Hematopoietic multipotent progenitor cell treated with erythropoietin and hydrocortisone succinate and interleukin-3 and kit ligand, for 17 days (in vitro differentiated cells): ENCODE results near the gene CACNG4.

Experiments
- DNase-seq: peaks from one replicate; pipeline ENCODE4 v3.0.0-alpha.2; 2015; ENCODE audit warnings: low spot score

The CACNG4 gene

GRCh38 chr17:67043283-67043682, 78.8 kb downstream of the CACNG4 start:
- DNase-seq: no peak

DNA sequence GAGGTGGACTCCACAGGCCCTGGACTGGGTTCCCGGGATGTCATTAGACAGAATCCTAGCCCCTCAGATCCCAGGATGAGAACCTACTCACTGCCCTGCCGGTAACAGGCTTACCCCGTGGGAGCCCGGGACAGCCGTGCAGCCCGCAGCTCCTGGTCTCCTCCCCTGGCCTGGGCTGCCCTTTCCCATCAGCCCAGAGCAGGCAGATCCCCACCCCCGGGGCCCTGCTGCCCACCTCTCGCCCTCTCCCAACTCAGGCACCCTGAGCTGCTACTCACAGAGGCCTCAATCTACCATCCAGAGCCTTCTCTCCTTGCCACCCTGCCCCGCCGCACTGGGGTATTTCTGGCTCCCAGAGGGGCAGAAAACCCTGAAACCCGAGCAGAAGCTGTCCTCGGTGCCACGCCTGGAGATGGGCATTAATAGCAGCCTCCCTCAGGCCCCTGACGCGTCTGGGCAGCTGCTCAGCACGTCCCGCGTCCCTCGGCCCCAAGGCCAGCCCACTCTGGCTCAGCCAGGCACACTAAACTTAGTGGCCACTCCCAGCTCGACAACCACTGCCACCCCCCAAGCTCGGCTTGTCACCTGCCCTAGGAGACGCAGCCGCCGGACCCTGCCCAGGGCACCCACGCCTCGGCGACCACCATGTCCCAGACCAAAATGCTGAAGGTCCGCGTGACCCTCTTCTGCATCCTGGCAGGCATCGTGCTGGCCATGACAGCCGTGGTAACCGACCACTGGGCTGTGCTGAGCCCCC, 79.7 kb downstream of the CACNG4 start, which contains the start of gene CACNG1:
Gene CACNG1, plus strand, starts transcription at position 539 of the 757 bp plus-strand sequence. Its CDS starts 107 bp downstream, at position 646.
- DNase-seq: no peak

DNA sequence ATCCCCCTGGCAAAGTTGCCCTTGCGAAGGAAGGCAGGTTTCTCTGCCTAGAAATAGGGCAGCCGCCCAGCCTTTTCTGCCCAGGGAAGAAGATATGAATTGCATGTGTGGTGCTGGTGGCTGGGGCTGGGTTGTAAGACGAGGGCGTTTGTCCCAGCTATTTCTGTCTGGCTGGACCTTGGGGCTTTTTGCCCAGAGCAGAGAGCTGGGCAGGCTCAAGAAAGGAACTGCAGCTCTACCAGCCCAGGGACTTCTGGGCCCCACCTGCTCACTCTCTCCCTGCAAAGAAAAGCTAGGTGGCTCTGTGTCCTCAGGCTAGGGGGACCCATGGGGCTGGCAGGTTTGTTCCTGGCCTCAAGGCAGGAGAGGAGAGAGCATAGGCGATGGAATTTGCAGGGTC, 80.4 kb downstream of the CACNG4 start:
- no peak for DNase-seq

DNA sequence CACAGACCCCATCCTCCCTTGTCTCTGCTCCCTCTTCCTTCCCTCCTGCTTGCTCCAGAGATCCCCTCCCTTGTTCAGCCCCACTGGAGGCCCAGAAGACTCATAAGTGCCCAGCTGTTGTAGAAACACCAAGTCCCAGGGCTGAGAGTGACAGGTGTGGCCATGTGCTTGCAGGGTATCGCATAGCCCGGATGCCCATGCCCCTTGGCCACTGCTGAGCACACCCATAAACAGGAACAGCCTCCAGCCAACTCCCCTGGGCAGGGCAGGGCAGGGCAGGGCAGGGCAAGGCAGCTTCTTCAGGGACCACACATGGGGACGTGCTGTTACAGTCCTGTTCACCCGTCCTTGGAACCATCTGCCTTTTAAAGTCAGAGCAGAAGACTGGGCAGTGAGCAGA, 81.9 kb downstream of the CACNG4 start:
- no peak for DNase-seq

DNA sequence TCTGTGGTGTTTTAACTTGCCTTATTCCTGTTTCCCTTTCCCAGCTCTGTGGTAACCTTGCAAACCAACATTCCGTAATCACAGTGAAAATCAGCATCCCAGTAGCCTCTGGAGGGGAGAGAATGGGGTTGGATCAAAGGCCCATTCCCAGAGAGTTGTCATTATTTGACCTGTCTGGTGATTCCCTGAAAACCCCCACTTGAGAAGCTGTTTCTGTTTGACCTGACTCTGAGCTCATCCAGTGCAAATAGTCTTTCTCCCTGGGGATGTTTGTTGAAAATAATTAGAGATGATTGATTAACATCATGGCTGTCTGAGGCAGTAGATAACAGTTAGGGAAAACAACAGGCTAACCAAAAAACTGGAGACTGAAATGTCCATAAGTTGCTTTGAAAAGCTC, 82.9 kb downstream of the CACNG4 start:
- DNase-seq: no peak

DNA sequence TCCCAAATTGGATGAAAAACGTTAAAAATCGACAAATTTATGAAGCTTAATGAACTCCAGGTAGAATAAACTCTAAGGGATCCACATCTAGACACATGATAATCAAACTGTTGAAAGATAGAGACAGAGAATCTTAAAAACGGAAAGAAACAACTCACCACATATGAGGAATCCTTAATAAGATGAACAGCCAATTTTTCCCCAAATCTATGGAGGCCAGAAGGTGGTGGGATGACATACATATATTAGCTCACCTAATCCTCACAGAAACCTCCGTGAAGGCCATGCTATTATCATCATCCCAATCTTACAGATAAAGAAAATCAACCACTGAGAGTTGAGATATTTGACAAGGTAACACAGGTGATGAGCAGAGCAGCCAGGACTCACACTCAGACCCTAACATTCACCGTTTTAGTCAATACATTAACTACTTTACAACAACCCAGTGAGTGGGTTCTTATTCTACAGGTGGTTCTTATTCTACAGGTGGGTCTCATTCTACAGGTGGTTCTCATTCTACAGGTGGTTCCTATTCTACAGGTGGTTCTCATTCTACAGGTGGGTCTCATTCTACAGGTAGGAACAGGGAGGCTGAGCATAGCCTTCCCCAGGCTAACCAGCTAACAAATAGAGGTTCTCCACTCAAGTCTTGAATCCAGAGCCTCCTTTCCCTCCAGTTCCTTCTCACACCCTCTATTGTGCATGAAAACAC, 84.7 kb downstream of the CACNG4 start:
- no peak for DNase-seq

DNA sequence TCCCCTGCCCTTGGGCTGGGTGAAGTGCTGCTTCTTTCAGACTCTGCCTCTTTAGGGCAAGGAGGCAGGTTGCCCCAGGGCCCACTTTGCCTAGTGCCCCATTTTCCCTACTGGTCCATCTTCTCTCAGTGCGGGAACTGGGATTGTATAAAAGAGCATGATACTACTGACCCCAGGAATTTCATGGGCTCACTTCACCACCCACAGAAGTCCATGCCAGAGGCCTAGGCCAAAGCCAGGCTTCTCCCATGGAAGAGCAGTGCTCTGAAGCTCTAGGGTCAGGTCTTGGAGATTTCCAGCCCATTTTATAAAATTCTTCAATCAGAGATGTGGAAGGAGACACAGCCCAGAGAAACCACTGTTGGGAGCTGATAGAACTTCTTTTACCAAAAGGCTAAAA, 85.6 kb downstream of the CACNG4 start:
- no peak for DNase-seq

DNA sequence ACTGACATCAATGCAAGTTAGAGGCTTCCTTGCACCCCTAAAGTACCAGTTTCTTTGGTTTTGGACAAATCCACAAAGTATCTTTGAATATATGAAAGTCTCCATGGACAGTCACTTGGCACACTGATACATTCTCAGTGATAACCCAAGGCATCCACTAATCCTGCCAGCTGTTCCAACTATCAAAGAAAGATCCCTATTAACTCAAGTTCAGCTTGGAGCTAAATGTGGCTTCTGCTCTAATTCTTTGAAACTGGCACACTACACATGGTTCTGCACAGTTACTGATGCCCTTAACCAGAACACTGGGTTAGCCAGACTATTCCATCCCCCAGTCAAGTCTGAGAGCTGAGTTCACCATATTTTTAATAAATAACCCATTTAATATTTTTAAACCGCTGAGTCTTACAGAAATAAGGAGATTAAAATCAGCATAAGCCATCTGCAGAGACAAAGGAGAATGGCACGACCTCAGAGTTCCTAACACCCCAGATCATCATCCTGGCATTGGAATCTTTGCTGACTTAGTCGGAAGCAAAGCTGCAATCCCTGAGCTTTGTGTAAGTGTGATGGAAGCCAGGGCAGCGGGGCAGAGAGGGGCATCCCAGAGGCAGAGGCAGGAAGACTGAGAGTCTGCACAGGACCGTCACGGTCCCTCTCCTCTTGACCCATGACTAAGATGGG, 86.1 kb downstream of the CACNG4 start:
- no peak for DNase-seq

- no peak for DNase-seq
These were observed 86.6 kb downstream of the CACNG4 start for GRCh38 chr17:67051155-67051538.

- no peak for DNase-seq
These were observed 87.3 kb downstream of the CACNG4 start for GRCh38 chr17:67051837-67052236.

GRCh38 chr17:67052720-67053437, 88.4 kb downstream of the CACNG4 start:
- DNase-seq: no peak

DNA sequence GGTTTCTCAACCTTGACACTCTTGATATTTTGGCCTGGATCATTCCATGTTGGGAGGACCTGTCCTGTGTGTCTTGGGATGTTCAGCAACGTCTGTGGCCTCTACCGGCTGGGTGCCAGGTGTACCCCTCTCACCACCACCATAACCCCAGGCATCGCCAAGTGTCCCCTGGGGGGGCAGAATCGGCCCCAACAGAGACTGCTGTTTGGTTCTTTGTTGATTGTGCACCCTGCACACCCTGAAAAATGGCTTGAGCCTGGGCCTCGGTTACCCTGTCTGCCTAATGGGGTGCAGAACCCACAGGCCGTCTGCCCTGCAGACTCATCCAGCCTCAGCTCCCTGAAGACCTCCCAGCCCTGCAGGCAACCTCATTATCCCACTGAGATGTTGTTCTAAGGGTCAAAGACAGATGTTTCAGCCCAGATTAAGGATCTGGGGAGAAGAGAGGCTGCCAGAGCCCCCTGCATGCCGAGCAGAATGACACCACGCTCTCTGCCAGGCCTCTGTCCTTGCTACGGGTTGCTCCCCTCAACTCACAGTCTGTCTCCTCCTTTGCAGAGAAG, 89.0 kb downstream of the CACNG4 start:
- no peak for DNase-seq

DNA sequence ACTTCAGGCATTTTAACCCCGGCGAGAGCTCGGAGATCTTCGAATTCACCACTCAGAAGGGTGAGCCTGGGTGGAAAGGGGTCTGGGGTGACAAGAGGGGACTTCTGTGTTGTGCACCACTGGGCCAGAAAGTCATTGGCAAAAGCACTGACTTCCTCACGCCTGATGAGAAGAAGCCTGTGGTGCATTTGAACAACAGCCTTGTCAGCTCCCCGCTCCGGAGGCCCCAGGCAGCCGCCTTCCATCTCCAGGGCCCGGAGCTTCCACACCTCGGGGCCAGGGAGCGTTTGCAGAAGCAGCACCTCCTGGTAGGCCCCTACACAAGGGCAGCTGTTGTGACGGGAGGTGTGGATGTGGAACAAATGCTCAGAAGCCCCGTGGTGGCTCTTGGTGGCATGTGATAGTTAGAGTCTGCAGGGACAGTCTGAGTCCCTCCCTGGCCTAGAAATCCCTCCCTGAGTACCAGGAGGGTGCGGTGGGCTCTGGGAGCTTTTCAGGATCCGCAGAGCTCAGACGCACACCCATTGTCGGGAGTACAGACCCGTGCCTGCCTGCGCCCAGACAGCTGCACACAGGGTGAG, 89.6 kb downstream of the CACNG4 start:
- DNase-seq: no peak

GRCh38 chr17:67054608-67055007, 90.1 kb downstream of the CACNG4 start:
- DNase-seq: no peak

DNA sequence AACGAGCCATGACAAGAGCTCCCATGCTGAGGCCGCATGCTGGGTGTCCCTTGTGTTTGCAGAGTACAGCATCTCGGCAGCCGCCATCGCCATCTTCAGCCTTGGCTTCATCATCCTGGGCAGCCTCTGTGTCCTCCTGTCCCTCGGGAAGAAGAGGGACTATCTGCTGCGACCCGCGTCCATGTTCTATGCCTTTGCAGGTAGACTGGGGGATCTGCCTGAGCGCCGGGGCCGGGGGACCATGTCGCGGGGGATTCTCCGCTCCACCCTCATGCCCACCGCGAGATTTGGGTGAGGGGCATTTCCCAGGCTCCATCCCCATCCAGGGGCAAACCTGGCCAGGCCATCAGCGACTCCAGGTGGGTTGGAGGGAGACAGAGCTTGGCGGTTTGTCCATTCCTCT, 90.5 kb downstream of the CACNG4 start:
- DNase-seq: no peak

GRCh38 chr17:67055811-67056745, 91.6 kb downstream of the CACNG4 start:
- no peak for DNase-seq

- DNase-seq: no peak
These were observed 92.4 kb downstream of the CACNG4 start for GRCh38 chr17:67056746-67057490.

DNA sequence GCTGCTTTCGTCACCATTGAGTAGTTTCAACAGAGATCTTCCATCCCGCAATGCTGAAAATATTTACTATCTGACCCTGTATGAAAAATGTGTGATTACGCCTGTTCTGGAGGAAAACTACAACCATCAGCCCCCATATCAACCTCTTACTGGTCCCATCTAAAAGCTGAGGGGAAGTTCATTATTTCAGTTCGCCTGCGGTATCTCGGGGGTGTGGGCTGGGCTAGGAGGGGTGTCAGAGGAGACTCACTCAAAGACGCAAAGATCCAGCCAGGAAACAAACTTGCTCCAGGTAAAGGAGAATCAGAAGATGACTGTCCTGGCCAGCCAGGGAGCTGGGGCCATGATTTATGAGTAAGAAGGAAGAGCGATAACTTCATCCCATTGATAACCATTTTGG, 93.5 kb downstream of the CACNG4 start:
- DNase-seq: no peak

DNA sequence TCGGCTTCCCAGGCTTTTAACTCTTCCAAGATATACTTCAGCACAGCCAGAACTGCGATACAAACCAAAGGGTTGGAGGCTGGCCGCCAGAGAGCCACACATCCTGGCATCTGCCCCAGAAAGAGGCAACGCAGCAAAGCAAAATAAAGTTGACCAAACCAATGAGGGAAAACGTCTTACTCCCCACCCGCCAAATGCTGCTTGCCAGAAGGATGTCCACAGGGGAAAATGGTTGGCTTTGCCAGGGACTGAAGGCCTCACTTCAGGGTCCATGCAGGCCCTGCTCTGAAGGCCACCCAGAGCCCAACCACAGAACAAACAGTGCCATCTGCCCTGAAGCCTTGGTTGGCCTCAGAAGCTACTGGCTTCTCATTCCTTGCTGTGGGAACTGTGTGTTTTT, 94.9 kb downstream of the CACNG4 start:
- no peak for DNase-seq

DNA sequence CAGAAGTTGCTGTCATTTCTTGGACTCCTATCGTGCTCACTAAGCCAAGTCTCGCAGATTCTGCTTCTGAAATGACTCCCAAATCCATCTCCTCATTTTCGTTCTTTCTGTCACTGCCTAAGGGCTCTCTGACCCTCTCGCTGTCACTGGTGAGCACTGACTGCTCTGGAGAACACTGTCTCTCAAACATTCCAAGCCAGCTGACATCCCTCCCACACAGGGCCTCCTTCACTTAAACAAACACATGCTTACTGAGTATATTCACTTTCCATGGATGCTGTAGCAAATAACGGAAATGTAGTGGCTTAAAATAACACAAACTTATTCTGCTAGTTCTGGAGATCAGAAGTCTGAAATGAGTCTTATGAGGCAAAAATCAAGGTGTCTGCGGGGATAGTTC, 98.6 kb downstream of the CACNG4 start:
- DNase-seq: no peak
